Spleen (tissue), 11 donors: ENCODE results near the gene DUOX1. TPM values are rescaled to one million over a fixed set of nuclear protein-coding genes. Genes with fewer than 3 reads are reported as not detected.
A peak's percentile ranks its signal among the peaks of the same experiment; 100 is the strongest.

Experiments
- DNase-seq: peaks from one replicate; pipeline ENCODE4 v3.0.0-alpha.2; 2020
- H3K27ac ChIP-seq, 8 donors: fragments of 200-600 bp; sonication (generic) in 7 of 8; 1 replicate in 4 of 8; 2 replicates in 4 of 8; pipeline versions ENCODE4 v1.5.0 to v1.8.0; 2016 to 2021; ENCODE audit warnings: inconsistent platforms in 4 of 8, mild to moderate bottlenecking in 4 of 8, moderate library complexity in 1 of 8
- H3K27me3 ChIP-seq, 7 donors: fragments of 200-600 bp; sonication (generic) in 6 of 7; replicated peaks in 1 of 7; 1 replicate in 4 of 7; 2 replicates in 3 of 7; pipeline versions ENCODE4 v1.5.0 to v1.8.0; 2016 to 2021; ENCODE audit warnings: inconsistent platforms in 3 of 7, mild to moderate bottlenecking in 1 of 7
- H3K36me3 ChIP-seq, 6 donors: fragments of 200-600 bp; sonication (generic) in 5 of 6; 1 replicate in 4 of 6; 2 replicates in 2 of 6; pipeline versions ENCODE4 v1.5.0 to v1.8.0; 2016 to 2021; ENCODE audit warnings: inconsistent platforms in 2 of 6
- H3K4me1 ChIP-seq, 6 donors: fragments of 200-600 bp; sonication (generic) in 5 of 6; 1 replicate in 3 of 6; 2 replicates in 3 of 6; pipeline versions ENCODE4 v1.5.0 to v1.8.0; 2016 to 2021; ENCODE audit warnings: inconsistent platforms in 3 of 6
- H3K4me3 ChIP-seq, 8 donors: fragments of 200-600 bp; sonication (generic) in 7 of 8; 1 replicate in 4 of 8; 2 replicates in 4 of 8; pipeline versions ENCODE4 v1.5.0 to v1.8.0; 2016 to 2021; ENCODE audit warnings: inconsistent platforms in 4 of 8, mild to moderate bottlenecking in 4 of 8, moderate library complexity in 2 of 8
- H3K9me3 ChIP-seq, 8 donors: fragments of 200-600 bp; sonication (generic) in 7 of 8; 1 replicate in 4 of 8; 2 replicates in 4 of 8; pipeline versions ENCODE4 v1.5.0 to v1.8.0; 2016 to 2021; ENCODE audit warnings: inconsistent platforms in 4 of 8
- CTCF ChIP-seq, 11 experiments: fragments of 200-600 bp in 7 of 11; fragments of 450-650 bp in 4 of 11; sonication (generic) in 4 of 11; IDR thresholded peaks in 8 of 11; conservative IDR thresholded peaks in 3 of 11; 1 replicate in 7 of 11; 2 replicates in 4 of 11; pipeline versions ENCODE4 v1.4.0 to v1.8.0; 2016 to 2021; ENCODE audit warnings: antibody characterized with exemption in 11 of 11, inconsistent platforms in 4 of 11, mild to moderate bottlenecking in 1 of 11
- POLR2A ChIP-seq, 3 donors: fragments of 450-650 bp; IDR thresholded peaks; one replicate each; pipeline ENCODE4 v1.5.1; 2017; ENCODE audit warnings: antibody characterized with exemption in 3 of 3, mild to moderate bottlenecking in 1 of 3
- POLR2AphosphoS5 ChIP-seq, 3 donors: sonication (generic); formaldehyde crosslinking; IDR thresholded peaks; one replicate each; pipeline ENCODE4 v1.5.1; 2017; ENCODE audit warnings: antibody characterized with exemption in 3 of 3
- WGBS, 5 donors: extraction: QIAGEN DNeasy Blood & Tissue Kit in 3 of 5; methylation state at CpG; one replicate each; pipeline versions ENCODE4 v1.1.5 to v1.1.7; 2013 to 2018; 5-methylcytosine and 5-hydroxymethylcytosine counted together
- intact Hi-C: fragments of 100-400 bp; cut with DNase I; formaldehyde crosslinking; loops from one replicate; pipeline ENCODE4 v1.15.0; 2023; ENCODE audit warnings: low total_unique reads
- polyA plus RNA-seq, 3 donors: library from polyadenylated mRNA; stranded (reverse); fragments of 200-250 nt; gene quantifications; one replicate each; pipeline ENCODE4 v1.2.1, GENCODE V29; 2013
- total RNA-seq, 7 donors: library from RNA; depleted of rRNA in 3 of 7; stranded (reverse); fragments of >200 nt in 3 of 7; fragmentation: NEBNext Ultra II Directional in 4 of 7; extraction: Animal tissue kit (Norgen Biotek cat#: 25700) in 4 of 7; gene quantifications; one replicate each; pipeline versions ENCODE4 v1.1.0 to v1.2.1, GENCODE V29; 2016 to 2021
- donor health status: healthy with polysubstance abuse.
- donor health status: DM: no; HTN: no; CAD: no; lungs with moderate emphysema.
- donor health status: DM: no; HTN: no; CAD: no.
- donor health status: Bipolar disorder and iron deficiency.
- donor health status: healthy.
- donor health status: DM: no; HTN: no; CAD: no.
- donor health status: DM: yes; HTN: yes; CAD: no.

Gene DUOX1
- total and polyA plus RNA-seq, 10 donors, result 0.04 to 0.28 (median 0.09) TPM; not detected in 5

DNA sequence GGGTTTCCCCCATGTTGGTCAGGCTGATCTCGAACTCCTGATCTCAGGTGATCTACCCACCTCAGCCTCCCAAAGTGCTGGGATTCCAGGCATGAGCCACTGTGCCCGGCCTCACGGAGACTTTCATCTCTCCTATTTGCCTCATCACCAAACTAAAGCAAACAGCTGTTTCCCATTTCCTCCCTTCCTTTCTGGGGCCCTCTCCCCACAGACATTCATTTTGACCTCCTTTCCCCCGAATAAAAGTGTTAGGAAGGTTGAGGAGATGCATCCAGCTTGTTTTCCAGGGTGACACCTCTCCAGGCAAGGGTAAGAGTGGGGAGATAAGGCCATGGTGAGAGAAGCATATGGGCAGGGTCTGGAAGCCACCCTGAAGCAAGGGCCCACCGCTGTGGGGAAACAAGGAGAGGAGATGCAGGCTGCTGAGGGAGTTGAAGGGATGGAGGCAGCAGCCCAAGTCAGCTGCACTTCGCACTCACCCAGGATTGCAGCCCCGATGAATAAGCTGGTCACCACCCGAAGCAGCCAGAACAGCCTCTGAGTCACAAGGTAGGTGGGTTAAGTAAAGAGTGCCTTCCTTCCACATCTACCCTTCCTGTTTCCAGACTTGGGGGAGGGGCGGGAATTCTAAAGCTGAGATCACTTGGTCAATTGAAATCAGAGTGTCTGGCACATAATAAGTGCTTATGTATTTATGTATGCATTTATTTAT lies 7.9 kb upstream of the DUOX1 start:
- H3K27ac ChIP-seq, result no peak overlapping the region
- no peak for DNase-seq
- intact Hi-C loops, result loop anchor here (10.0 kb wide), 1 partner anchor 163 kb away; no protein-coding TSS in a partner anchor
- WGBS, 5 donors, result 42 to 61% (median 50%) methylated on average over 9 of the region's 9 CpGs
- H3K27me3 ChIP-seq, result peaks cover 4 to 82% (median 19%) of the 10 kb centered on the region in 7 donors
- H3K4me1 ChIP-seq, result peaks cover 8 to 15% (median 12%) of the 10 kb centered on the region in 6 donors
- no peaks in the 10 kb centered on the region for H3K36me3 ChIP-seq
- TF ChIP-seq POLR2A (IDR thresholded peaks at IDR 0.05) (no peak), CTCF (IDR thresholded peaks at IDR 0.05 in 8 of 11, conservative IDR thresholded peaks at IDR 0.05 in 3 of 11) (no peak), POLR2AphosphoS5 (IDR thresholded peaks at IDR 0.05) (no peak)
- H3K4me3 ChIP-seq, result no peak overlapping the region
- H3K9me3 ChIP-seq, result no peaks in the 10 kb centered on the region

DNA sequence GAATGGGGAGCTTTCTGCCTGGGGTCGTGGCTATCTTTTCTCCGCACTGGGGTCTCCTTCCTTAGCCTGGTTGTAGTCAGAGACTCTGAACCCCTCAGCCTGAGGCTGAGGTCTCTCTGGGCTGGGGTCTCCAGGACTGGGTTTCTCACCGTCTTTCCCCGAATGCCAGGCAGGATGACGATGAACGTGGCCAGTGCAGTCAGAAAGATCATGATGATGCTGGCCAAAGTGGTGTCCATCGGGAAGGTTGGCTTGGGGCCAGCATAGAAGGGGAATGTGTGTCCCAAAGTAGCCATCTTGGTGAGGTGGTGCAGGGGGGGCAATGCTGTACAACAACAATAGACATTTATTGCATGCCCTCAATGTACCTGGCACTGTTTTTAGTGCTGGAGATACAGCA lies 7.1 kb upstream of the DUOX1 start:
- TF ChIP-seq POLR2AphosphoS5 (IDR thresholded peaks at IDR 0.05) (no peak), CTCF (IDR thresholded peaks at IDR 0.05 in 8 of 11, conservative IDR thresholded peaks at IDR 0.05 in 3 of 11) (no peak), POLR2A (IDR thresholded peaks at IDR 0.05) (no peak)
- no peak for DNase-seq
- 78 to 95% (median 86%) methylated on average over 7 of the region's 7 CpGs for WGBS, 5 donors

GRCh38 chr15:45123397-45123796 lies 6.4 kb upstream of the DUOX1 start:
- H3K36me3 ChIP-seq, result no peaks in the 10 kb centered on the region
- H3K27me3 ChIP-seq, result peaks cover 0 to 78% (median 23%) of the 10 kb centered on the region in 7 donors
- DNase-seq, result no peak
- no peaks in the 10 kb centered on the region for H3K9me3 ChIP-seq
- no peak overlapping the region for H3K4me3 ChIP-seq
- H3K27ac ChIP-seq, result no peak overlapping the region
- no peaks in the 10 kb centered on the region for H3K4me1 ChIP-seq
- intact Hi-C loops, result loop anchor here (10.0 kb wide), 1 partner anchor 161 kb away; no protein-coding TSS in a partner anchor
- TF ChIP-seq POLR2A (IDR thresholded peaks at IDR 0.05) (no peak), POLR2AphosphoS5 (IDR thresholded peaks at IDR 0.05) (no peak), CTCF (IDR thresholded peaks at IDR 0.05 in 8 of 11, conservative IDR thresholded peaks at IDR 0.05 in 3 of 11) (no peak)

More for the DNA sequence above, 7.1 kb upstream of the DUOX1 start:
- Histone ChIP-seq H3K27me3 (peaks cover 0 to 78% (median 18%) of the 10 kb centered on the region in 7 donors), H3K36me3 (no peaks in the 10 kb centered on the region), H3K9me3 (no peaks in the 10 kb centered on the region), H3K4me1 (peaks cover 2 to 7% (median 3%) of the 10 kb centered on the region in 6 donors), H3K27ac (no peak overlapping the region), H3K4me3 (no peak overlapping the region)
- intact Hi-C loops, result loop anchor here (10.0 kb wide), 1 partner anchor 162 kb away; no protein-coding TSS in a partner anchor

DNA sequence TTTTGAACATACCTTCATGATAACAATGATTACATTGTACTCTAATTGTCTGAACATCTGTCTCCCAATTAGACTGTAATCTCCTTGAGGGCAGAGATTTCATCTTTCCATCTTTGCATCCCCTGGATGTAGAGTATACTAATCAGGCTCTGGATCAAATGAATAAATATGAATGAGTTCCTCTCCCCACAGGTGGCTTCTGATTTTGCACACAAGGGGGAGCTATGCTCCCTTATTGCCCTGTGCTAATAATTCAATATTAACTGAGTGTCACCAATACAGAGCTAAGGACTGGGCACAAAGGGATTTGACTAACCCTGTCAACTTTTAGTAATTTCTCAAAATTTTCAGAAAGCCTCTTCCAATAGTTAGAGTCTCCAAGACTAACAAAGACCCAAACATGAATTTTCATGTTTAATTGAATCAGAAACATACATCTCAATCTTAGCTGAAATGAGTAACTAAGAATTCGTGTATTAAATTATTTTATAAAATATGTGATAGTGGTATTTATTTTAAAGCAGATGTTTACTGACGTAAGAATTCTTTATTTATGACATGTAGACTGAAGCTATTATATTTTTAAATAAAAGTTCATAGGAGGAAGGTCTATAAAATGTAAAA lies 3.1 kb upstream of the DUOX1 start:
- Histone ChIP-seq H3K4me3 (no peak overlapping the region), H3K4me1 (peaks cover 6 to 17% (median 12%) of the 10 kb centered on the region in 6 donors), H3K36me3 (no peaks in the 10 kb centered on the region), H3K27me3 (peaks cover 2 to 79% (median 43%) of the 10 kb centered on the region in 7 donors), H3K27ac (no peak overlapping the region), H3K9me3 (no peaks in the 10 kb centered on the region)
- TF ChIP-seq CTCF (IDR thresholded peaks at IDR 0.05 in 8 of 11, conservative IDR thresholded peaks at IDR 0.05 in 3 of 11) (peak; percentile 27 to 77 (median 57)), POLR2A (IDR thresholded peaks at IDR 0.05) (no peak)
- 61 to 69% (median 66%) methylated on average over 2 of the region's 2 CpGs for WGBS, 5 donors
- DNase-seq, result no peak
- intact Hi-C loops, result loop anchor here (10.0 kb wide), 1 partner anchor 158 kb away; no protein-coding TSS in a partner anchor
